MM.1S (cell line): ENCODE data around the gene IL17RE.

ENCODE experiments used
- CTCF ChIP-seq: fragments of 300-600 bp; sonication (generic); IDR thresholded peaks from 2 replicates; pipeline ENCODE4 v1.5.1; 2016; ENCODE audit warnings: antibody characterized with exemption, low read length, mixed read lengths
- EZH2 ChIP-seq: fragments of 300-600 bp; sonication (generic); optimal IDR thresholded peaks from 2 replicates; pipeline ENCODE3; 2017; ENCODE audit warnings: low read depth, mild to moderate bottlenecking, antibody characterized with exemption, low read length, mixed read lengths
- EZH2phosphoT487 ChIP-seq: fragments of 300-600 bp; sonication (generic); IDR thresholded peaks from 2 replicates; pipeline ENCODE4 v1.6.1; 2018; ENCODE audit warnings: antibody characterized with exemption, low read length

- TF ChIP-seq CTCF (no peak), EZH2phosphoT487 (no peak), EZH2 (no peak)
Measured at GRCh38 chr3:9870978-9871377, 31.7 kb upstream of the IL17RE start.
